ENCODE measurements around the gene WFDC5.

WFDC5 gene

DNA sequence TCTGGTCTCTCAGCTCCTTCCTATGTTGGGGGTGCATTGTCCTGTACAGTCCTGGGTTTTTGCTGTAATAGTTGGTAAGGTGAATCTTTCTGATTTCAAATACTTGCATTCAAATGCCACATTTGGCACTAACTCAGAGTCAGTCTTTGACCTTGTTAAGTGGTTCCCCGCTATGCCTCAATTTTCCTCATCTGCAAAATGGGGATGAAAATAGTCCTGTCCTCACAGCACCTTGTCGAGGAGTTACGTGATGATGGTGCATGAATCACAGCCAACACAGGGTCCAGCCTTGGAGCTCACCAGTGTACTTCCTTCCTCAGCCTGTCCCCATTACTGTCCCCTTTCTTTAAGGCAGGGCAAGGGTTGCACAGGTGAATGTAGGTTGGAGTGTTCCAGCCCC is 1.1 kb downstream of the WFDC5 start:
- DNase-seq = no peak

DNA sequence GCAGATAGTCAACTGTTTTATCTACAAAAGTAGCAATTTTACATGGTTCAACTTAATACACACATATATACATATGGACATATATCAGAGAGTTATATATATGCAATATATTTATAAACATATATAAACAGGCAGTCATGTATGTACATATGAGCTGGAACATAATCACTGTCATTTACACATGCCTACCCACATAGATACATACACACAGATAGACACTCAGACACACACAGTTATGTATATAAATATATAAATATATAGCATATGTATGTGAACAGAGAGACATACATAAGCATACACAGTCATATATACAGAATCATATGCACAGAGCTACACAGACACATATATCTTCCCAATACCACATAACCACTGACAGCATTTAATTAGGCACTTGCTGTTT is 2.2 kb downstream of the WFDC5 start:
- DNase-seq = no peak

DNA sequence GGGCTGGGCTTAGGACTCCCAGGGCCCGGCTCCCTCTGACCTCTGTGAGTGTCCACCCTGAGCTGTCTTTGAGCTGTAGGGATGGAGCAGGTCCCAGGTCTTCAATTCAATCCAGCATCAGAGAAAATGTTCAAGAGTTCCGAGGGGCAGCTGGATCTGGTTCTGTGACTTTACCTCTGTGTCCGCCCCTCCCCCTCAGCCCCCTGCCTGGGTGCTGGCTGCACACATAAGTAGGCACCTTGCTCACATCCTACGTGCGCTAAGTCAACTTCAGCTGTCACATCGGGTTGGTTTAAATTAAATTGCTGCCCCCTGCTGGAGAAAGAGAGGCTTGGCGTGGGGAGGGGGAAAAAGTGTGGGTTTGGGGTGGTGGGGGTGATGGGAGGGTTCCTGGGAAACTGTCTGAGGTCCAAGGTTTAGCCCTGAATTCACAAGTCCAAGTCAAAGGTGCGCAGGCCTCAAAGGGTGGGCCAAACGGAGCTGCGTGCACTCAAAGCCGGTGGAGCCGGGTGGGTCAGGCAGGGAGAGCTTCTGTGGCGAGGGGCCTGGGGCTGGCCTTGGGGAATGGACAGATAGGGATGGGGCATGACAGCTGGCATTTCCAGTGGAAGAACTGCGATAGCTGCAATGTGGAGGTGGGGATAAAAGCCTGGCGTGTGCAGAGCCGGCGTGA is 3.0 kb downstream of the WFDC5 start:
- no peak for DNase-seq

DNA sequence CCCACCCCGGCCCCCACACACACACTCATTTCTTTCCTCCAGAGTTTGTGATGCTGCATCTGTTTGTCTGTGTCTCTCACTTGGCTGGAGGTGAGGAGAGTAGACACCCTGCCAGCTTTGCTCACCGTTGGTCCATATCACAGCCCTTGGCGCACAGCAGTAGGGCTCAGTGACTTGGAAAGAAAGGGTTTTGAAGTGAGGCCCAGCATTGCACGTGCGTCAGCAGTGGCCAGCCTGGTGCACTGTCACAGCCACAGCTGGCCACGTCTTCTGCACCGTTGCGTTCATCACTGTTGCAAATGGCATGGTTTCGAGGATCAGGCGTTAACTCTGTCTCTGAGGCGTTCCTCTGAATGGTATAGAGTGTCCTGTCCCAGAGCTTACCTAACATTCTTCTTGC is 3.7 kb downstream of the WFDC5 start:
- no peak for DNase-seq

DNA sequence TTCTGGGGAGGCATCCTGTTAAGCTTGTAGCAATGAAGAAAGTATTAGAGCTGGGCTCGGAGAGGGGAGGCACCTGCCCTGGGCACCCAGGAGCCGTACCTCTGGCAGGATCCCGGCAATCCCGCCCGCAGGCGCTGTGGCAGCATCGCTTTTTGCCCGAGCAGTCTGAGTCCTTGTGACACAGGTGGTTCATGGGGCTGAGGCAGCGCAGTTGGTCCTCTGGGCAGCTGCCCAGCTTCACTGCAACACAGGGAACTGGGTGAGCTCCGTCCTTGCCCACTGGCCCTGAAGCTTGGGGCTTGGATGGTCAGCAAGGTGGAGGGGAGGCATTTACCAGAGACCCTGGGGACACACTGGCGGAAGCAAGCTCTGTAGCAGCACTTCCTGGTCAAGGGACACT is 4.7 kb downstream of the WFDC5 start:
- DNase-seq = no peak

DNA sequence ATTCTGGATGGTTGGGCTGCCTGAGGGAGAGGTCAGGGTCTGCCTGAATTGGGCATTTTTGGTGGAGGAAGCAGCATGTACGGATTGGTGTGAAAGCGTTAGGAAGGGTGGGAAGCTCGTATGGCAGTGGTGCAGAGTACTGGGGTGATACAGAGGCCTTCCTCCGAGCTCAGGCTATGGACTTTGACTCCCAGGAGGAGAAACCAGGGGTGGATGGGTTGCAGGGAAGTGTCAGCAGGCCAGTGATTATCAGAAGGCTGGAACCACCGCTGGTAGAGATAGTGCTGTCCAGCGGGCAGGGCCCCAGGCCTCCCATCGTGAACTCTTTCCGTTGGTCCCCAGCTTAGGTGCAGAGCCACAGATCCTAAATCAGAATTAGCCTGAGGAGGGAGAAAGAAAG is 5.3 kb downstream of the WFDC5 start:
- DNase-seq = no peak

DNA sequence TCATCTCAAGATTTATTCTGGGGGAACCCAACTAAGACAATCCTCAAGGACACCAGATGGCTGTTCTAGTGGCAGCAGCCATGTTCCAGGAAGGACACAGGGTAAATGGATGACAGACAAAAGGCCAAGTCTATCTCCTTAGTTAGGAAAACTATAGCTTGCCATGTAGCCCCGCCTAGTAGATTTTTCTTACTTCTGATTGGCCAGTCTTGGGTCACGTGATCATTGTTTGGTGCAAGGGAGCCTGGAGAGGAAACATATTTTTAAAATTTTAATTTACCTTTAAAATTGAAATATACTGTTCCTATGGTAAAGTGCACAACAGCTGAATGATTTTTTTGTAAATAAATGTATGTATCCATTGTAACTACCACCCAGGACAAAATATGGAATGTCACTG is 9.7 kb downstream of the WFDC5 start:
- no peak for DNase-seq

DNA sequence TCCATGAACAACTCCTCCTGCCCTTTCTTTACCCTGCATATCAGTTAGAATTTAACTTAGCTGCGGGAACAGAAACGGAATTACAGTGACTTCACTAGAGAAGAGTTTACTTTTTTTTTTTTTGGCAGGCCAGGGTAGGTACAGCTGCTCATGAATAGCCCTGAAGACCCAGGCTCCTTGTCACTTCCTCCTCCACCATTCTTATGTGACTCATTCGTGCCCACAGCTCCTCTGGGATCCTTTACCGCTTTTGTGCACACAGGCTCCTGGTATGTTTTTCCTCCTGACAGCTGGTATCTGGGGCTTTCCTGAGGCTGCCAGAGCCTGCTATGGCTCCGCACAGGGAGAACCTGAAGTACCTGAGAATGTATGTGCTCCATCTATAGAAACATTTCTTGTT is 10.2 kb downstream of the WFDC5 start:
- no peak for DNase-seq

DNA sequence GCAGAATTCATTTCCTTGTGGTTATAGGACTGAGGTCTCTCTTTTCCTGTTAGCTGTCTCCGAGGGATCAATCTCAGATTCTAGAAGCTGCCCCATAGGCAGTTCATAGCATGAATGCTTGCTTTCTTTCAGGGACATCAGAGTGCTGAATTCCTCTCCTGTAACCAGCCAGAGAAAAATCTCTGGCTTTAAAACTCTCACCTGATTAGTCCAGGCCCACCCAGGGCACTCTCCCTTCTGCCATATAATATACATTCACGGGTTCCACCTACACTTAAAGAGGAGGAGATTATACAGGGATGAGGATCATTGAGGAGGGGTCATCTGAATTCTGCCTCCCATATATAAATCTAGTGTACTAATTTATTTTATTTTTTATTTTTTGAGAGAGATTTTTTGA is 11.9 kb downstream of the WFDC5 start:
- no peak for DNase-seq

DNA sequence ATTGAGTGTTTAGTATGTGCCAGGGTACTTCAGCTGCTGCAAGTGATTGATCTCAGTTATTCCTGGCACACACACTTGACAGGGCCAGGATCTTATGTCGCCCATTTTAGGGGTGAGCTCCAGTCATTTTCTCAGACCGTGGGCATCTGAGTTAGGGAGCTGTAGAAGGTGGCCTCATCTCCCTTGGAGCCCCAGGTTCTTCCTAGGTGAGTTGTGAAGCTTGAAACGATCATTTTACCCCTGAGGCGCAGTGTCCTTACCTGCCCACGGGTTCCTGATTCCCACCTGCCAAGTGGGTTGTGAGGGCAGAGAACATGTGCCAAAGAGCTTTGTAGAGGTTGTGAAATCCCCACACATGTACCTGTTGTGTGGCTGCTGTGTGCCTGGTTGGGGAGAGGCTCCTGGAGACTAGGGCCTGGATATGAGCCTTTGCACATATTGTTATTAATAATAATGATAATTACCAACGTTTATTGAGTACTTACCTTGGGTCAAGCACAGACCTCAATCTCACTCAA is 13.6 kb downstream of the WFDC5 start:
- no peak for DNase-seq

DNA sequence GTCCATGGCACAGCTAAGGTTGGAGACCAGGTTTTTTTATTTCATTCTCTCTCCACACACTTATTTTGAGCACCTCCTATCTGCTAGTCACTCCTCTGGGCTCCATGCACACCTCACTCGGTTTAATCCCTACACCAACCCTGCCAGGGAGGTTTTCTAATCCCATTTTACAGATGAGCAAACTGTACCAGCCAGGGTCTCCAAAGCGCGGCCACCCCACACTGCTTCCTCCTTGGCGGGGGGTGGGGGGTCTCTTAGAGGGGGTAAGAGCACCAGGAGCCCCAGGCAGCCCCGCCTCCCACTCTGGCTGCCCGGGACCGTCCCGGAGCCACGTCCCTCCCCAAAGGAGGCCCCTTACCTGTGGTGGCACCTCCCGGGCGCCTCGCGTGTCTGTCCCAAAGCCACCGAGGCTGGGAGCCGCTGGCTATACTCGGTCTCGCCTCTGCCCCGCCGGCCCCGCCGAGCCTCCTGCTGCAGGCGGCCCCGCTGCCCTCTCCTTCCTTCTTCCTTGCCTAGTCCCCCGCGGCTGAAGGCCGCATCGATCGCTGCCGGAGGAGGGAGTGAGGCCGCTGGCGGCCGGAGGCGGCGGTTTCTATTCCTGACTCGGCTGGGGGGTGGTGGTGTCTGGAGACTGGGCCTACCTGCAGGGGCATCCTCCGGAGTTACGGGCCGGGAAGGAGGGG is 14.3 kb downstream of the WFDC5 start, which contains the start of gene KCNS1:
TSS of gene KCNS1 (minus strand) at position 565 of the 683 bp plus-strand sequence. CDS start 1,891 bp downstream, outside the sequence.
- DNase-seq = no peak

DNA sequence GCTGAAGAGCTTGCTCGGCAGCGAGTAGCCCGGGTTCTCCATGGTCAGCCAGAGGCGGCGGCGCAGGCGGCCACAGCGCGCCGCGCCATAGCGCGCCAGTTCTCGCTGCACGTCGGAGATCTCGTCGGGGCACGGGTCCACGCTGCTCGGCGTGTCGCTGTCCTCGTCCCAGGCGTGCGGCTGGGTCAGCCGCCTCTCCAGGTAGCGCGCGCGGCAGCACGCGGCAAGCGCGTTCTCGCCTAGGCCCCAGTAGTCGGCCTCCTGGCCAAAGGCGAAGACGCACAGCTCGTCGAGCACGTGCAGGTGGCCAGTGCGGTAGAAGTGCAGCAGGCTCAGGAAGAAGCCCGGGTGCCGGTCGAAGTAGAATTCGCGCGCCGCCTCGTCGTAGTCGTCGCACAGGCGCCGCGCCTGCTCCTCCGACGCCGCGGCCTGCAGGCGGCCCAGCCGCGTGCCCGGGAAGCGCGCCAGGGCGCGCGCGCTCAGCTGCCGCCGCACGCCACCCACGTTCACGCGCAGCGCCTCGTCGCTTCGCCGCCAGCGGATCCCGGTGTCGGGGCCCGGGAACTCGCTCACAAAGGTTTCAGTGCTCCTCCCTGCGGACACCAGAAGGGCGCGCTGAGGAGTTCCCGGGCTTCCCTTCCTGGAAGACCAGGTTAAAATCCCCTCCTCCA is 16.7 kb downstream of the WFDC5 start:
- no peak for DNase-seq

DNA sequence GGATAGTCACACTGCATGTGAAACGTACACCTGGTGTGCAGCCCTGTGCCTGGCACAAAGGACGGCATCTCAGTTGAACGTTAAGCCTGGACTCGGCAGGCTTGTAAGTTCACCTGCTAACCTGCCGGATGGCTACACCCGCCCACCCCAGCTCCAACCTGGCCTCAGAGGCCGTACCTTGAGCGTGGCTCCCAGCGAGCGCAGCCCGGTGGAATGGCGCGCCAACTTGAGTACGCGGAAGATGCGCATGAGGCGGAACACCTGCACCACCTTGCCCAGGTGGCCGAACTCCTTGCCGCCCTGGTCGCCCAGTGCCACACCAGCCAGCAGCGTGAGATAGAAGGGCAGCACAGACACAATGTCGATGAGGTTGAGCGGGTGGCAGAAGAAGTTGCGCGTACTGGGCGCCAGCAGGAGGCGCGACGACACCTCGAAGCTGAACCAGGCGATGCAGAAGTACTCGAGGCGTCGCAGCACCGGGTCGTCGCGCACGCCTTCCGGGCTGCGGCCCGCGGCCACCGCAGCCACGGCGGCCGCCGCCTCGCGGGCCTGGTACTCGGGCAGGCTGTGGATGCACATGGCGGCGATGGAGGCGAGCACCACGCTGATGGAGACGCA is 17.4 kb downstream of the WFDC5 start:
- DNase-seq = no peak

DNA sequence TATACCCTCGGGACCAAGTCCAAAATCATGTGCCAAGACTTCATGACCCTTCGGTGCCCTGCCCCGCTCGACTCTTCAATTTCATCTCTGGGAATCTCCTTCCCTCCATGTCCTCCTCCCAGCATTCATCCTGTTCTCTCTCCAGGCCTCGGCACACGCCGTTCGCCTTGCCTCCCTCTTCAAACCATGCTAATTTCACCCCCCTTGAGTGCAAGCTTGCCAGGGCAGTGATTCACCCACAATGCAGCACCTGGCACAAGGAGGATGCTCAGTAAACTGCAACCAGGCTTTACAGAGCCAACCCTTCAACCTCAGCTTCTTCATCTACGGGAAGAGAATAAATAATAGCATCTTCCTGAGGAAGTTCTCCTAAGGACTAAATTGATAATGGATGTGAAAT is 18.2 kb downstream of the WFDC5 start:
- no peak for DNase-seq

DNA sequence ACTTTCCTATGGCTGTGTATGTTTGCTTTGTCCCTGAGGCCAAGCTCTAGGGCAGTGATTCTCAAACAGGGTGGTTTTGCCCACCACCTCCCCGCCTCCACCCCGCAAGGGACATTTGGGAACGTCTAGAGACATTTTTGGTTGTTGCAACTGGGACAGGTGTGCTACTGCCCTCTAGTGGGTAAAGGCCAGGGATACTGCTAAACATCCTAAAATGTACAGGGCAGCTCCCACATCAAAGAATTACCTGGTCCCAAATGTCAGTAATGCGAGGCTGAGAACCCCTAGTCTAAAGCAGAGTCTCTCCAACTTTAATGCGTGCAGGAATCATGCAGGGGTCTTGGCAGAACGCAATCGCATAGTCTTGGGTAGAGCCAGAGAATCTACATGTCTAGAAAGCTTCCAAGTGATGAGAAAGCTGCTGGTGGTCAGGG is 19.2 kb downstream of the WFDC5 start:
- DNase-seq = no peak

DNA sequence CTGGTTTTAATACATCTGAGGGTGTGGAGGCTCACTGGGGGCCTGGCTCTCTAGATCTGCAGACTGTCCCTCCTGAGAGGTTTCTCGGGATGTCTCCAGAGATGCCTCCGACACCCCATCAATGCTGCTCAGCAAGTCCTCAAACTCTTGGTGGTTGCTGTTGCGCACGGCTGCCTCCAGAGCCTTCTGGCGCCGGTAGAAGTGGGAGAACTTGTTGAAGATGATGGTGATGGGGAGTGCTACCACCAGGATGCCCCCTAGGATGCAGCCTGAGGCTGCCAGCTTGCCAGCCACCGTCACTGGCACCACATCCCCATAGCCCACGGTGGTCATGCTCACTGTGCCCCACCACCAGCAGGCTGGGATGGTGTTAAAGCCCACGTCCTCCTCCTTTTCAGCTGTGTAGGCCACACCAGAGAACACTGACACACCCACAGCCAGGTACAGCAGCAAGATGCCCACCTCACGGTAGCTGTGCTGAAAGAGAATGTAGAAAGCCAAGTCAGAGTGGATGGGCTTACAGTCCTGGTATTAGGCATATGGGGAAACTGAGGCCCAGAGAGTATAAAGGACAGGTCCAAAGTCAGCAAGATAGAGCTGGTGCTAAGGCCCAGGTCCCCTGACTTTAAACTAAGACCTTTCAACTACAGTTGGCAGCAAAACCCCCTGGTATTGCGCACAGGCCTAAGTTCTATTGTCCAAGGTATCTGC is 20.0 kb downstream of the WFDC5 start:
- DNase-seq = no peak

DNA sequence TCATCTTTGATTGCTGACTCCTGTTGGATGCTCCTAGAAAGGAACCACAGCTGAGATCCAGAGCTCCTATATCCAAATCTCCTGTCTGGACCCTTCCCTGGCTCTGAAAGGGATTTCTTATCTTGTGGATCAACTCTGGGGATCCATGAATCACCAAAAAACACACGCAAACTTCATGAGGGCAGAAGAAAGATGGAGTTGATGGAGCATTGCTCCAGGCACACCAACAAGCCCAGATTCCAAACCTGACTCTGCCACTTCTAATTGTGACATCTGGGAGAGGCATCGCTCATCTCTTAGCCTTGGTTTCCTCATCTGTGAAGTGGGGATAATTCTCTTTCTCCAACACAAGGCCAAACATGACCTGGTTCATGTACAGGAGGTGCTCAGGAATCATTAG is 20.8 kb downstream of the WFDC5 start:
- DNase-seq = no peak

DNA sequence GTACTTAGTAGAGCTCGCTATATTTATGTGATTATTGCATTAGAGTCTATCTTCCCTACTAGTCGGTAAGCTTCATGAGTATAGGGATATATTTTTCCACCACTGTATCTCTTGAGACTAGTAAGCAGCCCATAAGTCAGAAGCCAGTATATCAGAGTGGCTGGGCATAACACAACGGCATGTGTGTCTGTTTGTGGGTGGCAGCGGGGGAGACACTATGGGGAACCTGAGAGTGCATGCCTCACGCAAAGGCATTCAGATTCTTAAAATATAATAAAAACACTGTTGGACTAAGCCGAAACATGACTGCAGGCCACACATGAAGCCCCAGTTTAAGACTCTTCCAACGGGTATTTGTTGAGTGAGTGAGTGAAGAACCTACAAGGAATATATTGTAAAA is 22.1 kb downstream of the WFDC5 start:
- no peak for DNase-seq

DNA sequence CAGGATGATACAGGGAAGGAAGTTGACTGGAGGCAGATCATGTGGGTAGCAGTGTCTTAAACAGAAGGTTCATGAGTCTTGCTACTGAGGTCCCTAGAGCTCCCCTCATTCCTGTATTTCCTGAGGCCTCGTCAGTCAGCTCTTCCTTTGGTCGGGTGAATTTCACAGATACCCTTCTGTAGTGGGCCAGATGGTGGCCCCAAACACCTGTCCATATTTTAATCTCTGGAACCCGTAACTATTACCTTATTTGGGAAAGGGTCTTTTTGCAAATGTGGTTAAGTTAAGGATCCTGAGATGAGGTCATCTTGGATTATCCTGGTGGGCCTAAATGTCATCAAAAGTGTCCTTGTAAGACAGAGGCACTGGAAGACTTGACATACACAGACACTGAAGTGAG is 23.6 kb downstream of the WFDC5 start:
- no peak for DNase-seq

DNA sequence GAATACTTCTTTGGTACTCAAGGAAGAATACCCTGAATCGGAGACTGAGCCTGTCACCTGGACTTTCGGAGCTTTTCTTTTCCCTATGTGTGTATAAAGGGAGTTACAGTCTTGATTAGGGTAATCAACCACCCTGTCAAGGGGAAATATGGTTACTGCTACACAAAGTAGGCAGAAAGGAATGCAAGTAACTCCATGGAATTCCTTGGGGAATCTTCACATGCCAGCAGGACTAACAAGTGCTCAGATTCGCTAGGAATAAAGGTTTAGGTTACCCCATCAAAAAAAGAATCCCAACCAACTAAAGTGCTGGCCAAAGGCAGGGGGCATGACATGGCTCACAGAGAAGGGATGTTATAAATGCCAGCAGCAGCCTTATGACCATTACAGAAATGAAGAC is 24.5 kb downstream of the WFDC5 start:
- DNase-seq = no peak

DNA sequence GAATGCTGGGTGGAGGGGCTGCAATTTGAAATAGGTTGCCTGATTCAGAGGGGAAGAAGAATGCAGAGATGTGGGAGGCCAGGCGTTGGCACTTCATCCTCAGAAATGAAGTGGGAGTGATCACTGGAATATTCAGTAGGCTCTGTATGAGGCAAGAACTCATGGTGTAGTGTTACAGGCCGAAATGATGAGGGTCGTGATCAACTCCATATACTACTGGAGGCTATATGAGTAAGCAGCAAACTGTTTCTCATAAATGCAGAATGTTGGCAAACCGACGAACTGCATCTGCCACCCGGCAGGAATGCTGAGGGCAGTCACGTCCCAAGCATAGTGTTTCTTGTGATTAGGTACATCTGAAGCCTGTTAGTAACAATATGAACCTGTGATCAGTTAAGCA is 26.7 kb downstream of the WFDC5 start:
- DNase-seq = no peak

DNA sequence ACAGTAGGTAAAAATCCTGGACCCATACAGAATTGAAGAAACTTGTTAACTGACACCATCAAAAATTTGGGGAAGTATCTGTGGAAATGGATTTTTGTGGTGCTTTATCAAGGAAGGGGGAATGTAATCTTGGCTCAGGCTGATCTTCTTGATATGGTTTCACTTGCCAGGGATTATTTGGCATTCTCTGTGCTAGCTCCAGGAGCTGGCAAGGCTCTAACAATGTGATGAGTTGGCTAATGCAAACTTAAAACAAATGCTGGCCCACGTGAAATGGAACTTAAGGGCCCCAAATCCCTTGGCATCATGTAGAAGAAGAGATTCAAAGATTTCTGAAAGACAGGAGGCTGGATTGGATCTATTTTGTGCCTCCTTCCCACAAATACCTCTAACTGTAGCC is 27.2 kb downstream of the WFDC5 start:
- DNase-seq = no peak
